GM19372 (cell line): ENCODE measurements around the gene AKT3.
"Not testable (repeated sequence)": the region's sequence is repeated elsewhere in the genome, so short reads cannot be mapped to it uniquely, and the experiment has no call there.

Experiments used
- ATAC-seq: cut with Tn5 transposase; IDR thresholded peaks from one replicate; pipeline ENCODE4 v1.9.1; 2021; ENCODE audit warnings: mild to moderate bottlenecking, low read depth, moderate library complexity; ENCODE audit not compliant: unreplicated experiment

AKT3 gene

DNA sequence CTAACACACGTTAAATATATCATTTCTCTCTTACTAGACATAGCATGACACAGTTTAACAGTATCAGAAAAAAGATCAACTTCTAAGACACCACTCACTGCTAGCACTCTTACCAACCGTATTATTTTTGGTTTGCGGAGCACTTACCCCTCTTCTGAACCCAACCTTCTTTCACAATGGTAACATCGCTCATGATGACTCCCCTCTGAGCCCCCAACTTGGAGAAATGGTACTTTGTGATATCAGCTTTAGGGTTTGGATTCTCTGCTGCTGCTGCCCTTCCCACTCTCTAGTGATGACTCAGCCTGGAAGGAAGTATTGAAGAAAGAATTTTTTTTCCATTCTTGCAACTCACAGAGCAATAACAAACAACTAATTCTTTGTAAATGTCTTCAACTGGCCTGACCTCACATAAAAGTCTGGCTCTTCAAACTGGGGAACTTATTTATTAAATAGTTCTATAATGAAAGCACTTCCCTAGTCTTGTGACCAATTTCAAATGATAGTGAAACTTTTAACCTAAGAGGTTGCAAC lies 7.0 kb downstream of the AKT3 start:
- no peak for ATAC-seq

DNA sequence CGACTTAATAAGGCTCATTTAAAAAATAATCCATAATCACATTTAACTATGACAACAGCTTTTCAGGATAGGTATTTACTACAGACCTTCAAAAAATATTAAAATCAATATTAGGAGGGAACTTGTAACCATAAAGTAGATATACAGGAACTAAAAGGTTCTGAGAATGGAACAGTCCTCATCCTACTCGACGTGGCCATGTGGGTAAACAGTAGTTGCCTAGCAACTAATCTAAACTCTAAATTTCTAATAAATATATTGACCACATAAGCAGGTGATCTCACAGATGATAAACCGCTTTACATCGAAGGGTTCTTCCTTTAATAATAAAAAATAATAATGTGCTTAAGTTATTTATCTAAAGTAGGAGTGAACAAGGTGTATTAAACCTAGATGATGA lies 7.9 kb downstream of the AKT3 start:
- no peak for ATAC-seq

DNA sequence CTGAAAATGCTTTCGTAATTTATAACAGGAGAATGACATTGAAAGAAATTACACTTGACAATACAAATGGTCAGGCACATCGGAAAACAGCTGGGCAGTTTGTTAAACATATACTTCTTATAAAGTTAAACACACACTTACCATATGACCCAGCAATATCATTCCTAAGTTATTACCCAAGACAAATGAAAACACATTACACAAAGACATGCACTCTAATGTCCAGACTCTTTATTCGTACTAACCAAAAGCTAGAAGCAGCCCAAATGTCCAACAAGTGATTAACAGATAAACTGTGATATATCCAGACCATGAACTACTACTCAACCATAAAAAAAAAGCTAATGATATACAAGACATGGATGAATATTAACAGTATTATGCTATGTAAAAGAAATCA lies 8.5 kb downstream of the AKT3 start:
- no peak for ATAC-seq

- peak; percentile 95 for ATAC-seq
Observed at GRCh38 chr1:243837907-243838535, 12.0 kb downstream of the AKT3 start.

DNA sequence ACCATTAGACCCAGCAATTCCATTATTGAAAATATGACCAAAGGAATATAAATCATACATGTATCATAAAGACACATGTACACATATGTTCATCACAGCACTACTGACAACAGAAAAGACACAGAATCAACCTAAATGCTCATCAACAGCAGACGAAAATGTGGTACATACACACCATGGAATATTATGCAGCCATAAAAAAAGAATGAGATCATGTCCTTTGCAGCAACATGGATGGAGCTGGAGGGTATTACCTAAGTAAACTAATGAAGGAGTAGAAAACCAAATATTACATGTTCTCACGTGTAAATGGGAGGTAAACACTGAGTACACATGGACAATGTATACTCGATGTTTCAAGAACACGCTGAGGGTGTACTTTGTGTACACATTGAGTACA lies 15.9 kb downstream of the AKT3 start:
- no peak for ATAC-seq

- no peak for ATAC-seq
Observed at GRCh38 chr1:243831463-243831862, 18.6 kb downstream of the AKT3 start.

DNA sequence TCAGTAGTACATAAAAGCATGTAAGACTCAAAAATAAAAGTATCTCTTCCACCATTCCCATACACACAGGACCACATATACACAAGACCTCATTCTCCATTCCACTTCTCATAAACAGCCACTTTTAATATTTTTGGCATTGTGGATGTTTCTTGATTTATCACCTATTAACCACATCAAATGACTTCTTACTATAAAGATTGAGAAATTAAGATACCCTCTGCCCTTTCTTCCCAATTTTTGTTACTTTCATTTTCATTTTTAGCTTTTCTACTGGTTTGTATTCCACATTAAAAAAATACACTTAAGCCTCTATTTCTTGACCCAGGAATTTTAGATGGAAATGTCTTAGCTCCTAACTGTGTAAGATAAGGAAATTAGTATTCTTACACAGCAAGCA lies 22.8 kb downstream of the AKT3 start:
- ATAC-seq, result no peak

DNA sequence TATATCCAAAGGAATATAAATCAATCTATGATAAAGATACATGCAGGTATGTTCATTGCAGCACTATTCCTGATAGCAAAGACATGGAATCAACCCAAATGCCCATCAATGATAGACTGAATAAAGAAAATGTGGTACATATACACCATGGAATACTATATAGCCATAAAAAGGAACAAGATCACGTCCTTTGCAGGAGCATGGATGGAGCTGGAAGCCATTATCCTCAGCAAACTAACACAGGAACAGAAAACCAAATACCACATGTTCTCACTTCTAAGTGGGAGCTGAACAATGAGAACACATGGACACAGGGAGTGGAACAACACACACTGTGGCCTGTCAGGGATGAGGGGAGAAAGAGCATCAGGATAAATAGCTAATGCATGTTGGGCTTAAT lies 25.1 kb downstream of the AKT3 start:
- not testable (repeated sequence) for ATAC-seq

DNA sequence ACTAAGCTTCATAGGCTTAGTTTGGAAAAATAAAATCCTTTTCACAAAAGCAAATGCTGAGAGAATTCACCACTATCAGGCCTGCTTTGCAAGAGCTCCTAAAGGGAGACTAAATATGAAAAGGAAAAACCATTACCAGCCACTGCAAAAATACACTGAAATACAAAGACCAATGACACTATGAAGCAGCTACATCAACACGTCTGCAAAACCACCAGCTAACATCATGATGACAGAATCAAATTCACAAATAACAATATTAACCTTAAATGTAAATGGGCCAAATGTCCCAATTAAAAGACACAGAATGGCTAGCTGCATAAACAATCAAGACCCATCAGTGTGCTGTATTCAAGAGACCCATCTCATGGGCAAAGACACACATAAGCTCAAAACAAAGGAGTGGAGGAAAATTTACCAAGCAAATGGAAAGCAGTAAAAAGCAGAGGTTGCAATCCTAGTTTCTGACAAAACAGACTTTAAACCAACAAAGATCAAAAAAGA lies 28.8 kb downstream of the AKT3 start:
- ATAC-seq, result no peak

DNA sequence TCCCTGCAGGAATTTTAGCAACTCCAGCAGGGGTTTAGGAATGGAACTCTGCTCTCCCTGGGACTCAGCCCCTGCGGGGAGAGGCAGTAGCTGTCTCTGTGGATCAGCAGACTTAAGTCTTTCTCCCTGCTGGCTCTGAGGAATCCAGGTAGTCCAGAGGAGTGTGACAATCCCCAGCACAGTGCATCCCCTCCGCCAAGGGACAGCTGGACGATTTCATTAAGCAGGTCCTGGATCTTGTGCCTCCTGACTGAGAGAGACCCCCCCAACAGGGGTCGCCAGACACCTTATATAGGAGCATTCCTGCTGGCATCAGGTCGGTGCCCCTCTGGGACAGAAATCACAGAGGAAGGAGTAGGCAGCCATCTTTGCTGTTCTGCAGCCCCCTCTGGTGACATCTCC lies 30.6 kb downstream of the AKT3 start:
- no peak for ATAC-seq

- no peak for ATAC-seq
Observed at GRCh38 chr1:243818978-243819377, 31.1 kb downstream of the AKT3 start.

DNA sequence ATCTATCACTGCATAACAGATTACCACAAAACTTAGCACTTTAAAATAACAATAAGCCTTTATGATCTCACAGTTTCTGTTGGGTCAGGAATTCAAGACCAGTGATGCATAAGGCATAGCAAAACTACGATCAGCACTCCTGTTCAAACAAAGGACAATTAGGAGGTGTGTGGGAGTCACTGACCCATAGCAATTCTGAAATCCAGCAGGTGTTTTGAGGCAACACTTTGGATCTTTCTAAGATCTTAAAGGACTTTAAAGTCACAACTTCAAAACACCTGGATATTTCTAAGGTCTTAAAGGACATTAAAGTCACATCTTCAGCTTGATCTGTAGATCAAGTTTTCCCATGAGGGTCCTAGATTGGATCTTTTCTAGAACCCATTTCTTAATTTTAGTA lies 35.3 kb downstream of the AKT3 start:
- no peak for ATAC-seq

GRCh38 chr1:243807346-243807745 lies 42.7 kb downstream of the AKT3 start:
- not testable (repeated sequence) for ATAC-seq

GRCh38 chr1:243806310-243806709 lies 43.7 kb downstream of the AKT3 start:
- ATAC-seq, result no peak

DNA sequence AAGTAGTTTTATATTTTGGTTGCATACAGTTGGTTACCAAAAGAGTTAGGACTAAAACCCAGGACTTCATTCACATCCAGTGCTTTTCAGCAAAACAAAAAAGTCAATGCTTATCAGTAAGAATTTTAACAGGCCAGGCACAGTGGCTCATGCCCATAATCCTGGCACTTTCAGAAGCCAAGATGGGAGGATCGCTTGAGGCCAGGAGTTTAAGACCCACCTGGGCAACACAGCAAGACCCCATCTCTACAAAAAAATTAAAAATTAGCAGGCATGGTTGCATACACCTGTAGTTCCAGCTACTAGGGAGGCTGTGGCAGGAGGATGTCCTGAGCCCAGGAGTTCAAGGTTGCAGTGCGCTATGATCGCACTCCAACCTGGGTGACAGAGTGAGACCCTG lies 47.3 kb downstream of the AKT3 start:
- no peak for ATAC-seq

DNA sequence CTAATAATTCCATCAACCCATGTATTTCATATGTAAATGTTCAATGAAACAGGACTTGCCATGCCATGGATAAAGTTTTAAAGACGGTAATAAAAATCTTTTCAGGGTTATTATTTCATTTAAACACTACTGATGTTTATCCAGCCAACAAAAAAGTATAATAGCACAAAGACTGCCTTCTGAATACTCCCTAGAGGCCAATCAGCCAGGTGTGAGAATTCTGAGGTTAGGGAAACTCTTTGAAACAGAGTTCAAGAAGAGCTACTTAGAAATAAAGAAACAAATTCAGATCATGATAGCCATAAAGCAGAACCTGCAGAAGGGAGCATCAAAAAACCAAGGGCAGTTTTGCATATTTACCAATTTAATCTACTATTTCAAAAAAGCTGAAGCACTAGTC lies 48.7 kb downstream of the AKT3 start:
- ATAC-seq, result no peak

- ATAC-seq, result no peak
Observed at GRCh38 chr1:243799908-243800307, 50.1 kb downstream of the AKT3 start.

GRCh38 chr1:243798726-243799125 lies 51.3 kb downstream of the AKT3 start:
- no peak for ATAC-seq

DNA sequence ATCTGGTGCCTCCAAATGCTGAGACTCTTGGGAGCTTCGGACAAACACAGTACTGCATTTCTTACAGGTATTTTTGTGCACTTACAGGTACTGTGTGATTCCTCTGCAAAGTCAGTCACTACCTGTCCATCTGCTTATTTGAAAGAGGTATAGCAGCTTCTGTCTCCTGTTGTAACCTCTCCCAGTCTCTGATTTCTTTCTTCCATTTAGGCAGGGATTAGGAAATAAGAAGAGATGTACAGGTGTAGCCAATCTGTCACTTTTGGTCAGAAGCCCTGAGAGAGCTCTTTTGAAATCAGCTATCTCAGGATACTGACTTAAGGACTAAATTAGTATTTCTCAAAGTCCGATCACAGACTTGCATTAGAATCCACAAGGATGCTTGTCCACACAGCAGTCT lies 54.0 kb downstream of the AKT3 start:
- no peak for ATAC-seq

GRCh38 chr1:243793298-243793697 lies 56.7 kb downstream of the AKT3 start:
- no peak for ATAC-seq

GRCh38 chr1:243792891-243793290 lies 57.2 kb downstream of the AKT3 start:
- no peak for ATAC-seq

GRCh38 chr1:243792401-243792800 lies 57.6 kb downstream of the AKT3 start:
- ATAC-seq, result no peak
